B cell (primary cell): ENCODE measurements around the gene FHDC1.

ENCODE experiments used
- EZH2 ChIP-seq: IDR thresholded peaks from 2 replicates; pipeline ENCODE4 v1.6.1; 2012; ENCODE audit warnings: borderline replicate concordance, low read depth, mild to moderate bottlenecking, moderate library complexity, low read length; ENCODE audit not compliant: insufficient read depth, poor library complexity, severe bottlenecking
- TF ChIP-seq, protein P1 (sequence below): fragments of 200-600 bp; IDR thresholded peaks from one replicate; pipeline ENCODE4 v1.8.0; 2022; ENCODE audit warnings: antibody characterized with exemption, mild to moderate bottlenecking

DNA sequence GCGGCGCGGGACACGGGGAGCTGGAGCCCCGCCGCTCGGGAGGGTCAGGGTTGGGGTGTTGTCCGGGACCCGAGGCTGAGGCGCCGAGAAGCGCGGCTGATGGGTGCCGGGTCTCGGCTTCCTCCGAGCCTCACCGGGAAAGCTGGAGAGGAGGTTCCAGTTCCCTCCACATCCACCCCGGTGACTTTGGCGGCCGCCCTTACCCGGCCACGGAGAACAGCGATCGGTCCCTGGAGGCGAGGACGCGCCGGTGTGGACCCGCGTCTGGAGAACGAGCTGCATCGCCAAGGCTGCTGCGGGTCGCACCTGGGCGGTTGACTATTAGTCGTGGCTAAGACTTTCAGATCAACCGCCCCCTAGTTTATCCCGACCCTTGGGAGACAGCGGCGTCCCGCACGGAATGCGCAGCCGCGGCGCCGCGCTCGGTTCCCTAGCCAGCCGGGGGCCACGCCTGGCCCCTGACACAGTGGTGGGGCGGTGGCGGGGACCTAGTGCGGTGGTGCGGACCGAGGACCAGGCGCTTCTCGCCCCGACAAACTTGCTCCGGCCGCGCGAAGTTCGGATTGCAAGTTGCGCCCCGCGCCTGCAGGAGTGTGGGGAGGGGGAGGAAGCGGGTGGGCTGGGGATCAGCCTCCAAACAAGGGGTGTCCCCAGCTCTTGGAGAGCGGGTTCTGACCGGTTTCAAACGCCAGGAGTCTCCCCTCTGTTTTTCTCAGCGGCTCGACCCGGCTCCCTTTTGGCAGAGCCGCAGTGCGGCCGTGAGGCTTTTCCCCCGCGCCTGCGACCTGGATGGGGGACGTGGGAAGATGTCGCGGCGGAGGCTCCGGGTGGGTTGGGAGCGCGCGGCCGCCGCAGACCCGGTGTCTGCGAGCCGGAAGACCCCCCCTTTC, 568 bp downstream of the FHDC1 start:
- TF ChIP-seq, protein P1, sequence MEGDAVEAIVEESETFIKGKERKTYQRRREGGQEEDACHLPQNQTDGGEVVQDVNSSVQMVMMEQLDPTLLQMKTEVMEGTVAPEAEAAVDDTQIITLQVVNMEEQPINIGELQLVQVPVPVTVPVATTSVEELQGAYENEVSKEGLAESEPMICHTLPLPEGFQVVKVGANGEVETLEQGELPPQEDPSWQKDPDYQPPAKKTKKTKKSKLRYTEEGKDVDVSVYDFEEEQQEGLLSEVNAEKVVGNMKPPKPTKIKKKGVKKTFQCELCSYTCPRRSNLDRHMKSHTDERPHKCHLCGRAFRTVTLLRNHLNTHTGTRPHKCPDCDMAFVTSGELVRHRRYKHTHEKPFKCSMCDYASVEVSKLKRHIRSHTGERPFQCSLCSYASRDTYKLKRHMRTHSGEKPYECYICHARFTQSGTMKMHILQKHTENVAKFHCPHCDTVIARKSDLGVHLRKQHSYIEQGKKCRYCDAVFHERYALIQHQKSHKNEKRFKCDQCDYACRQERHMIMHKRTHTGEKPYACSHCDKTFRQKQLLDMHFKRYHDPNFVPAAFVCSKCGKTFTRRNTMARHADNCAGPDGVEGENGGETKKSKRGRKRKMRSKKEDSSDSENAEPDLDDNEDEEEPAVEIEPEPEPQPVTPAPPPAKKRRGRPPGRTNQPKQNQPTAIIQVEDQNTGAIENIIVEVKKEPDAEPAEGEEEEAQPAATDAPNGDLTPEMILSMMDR, result no peak
- TF ChIP-seq EZH2, result peak; percentile 57
